Lower lobe of right lung (tissue), 2 donors: Measurements from ENCODE around the gene TUBGCP2. TPM values are rescaled to one million over a fixed set of nuclear protein-coding genes. Genes with fewer than 3 reads are reported as not detected.

ENCODE experiments used
- ATAC-seq, 2 donors: fragments of 200-7000 bp; cut with Tn5 transposase; one replicate each; pipeline ENCODE4 v1.9.1; 2020 to 2022; ENCODE audit warnings: mild to moderate bottlenecking in 2 of 2, moderate library complexity in 2 of 2
- DNase-seq: peaks from one replicate; pipeline ENCODE4 v3.0.0-alpha.2; 2020
- H3K27ac ChIP-seq: fragments of 200-600 bp; one replicate; pipeline ENCODE4 v1.8.0; 2022
- H3K27me3 ChIP-seq: fragments of 200-600 bp; one replicate; pipeline ENCODE4 v1.8.0; 2022; ENCODE audit warnings: low read depth
- H3K36me3 ChIP-seq: fragments of 200-600 bp; one replicate; pipeline ENCODE4 v1.8.0; 2022; ENCODE audit warnings: mild to moderate bottlenecking
- H3K4me1 ChIP-seq: fragments of 200-600 bp; one replicate; pipeline ENCODE4 v1.8.0; 2022
- H3K4me3 ChIP-seq: fragments of 200-600 bp; one replicate; pipeline ENCODE4 v1.8.0; 2022; ENCODE audit warnings: mild to moderate bottlenecking
- H3K9me3 ChIP-seq: fragments of 200-600 bp; one replicate; pipeline ENCODE4 v1.8.0; 2022
- intact Hi-C: fragments of 100-400 bp; cut with DNase I; formaldehyde crosslinking; loops from one replicate; pipeline ENCODE4 v1.11.0; 2022
- total RNA-seq: library from RNA; stranded (reverse); fragmentation: NEBNext Ultra II Directional; extraction: Animal tissue kit (Norgen Biotek cat#: 25700); gene quantifications from one replicate; pipeline ENCODE4 v1.2.1, GENCODE V29; 2021
- TF ChIP-seq, protein P1 (sequence below): fragments of 200-600 bp; IDR thresholded peaks from one replicate; pipeline ENCODE4 v1.8.0; 2022; ENCODE audit warnings: antibody characterized with exemption, mild to moderate bottlenecking
- donor health status: DM: no; HTN: yes; CAD: no; lungs with severe emphysema.

The TUBGCP2 gene
- total RNA-seq, 1 donor from 2014 or later: 54.5 TPM

DNA sequence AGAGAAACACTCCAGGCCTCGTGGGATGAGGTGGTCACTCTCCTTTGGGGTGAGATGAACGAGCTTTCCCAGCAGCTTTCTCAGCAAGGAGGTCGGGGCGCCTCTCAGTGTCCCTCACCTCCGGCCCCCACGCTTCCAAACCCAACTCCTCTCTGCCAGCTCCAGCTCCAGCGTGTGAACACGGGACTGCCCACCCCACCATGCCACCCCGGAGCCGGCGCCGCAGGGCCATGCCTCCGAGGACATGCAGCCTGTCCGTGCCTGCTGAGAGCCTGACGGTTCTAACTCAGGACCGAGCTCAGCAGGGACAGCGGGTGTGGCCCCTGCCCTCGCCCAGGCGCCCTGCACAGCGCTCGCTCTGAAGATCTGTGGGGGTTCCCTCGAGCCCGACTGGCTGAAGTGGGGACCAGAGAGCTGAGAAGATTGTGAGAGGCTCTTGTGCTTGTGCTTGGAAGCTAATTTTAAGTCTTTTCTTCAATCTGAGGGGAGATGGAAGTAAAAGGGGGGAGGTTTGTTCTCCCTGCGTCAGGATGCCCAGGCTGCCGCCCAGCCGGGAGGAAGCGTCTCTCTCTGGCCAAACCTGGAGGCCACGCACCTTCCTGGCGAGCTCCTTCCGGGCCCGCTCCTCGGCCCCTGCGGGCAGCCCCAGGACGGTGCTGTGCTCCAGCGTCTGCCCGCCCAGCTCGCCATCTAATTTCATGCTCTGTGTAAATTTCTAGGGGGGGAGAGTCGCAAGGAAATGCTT lies 26.9 kb downstream of the TUBGCP2 start:
- Histone ChIP-seq H3K27me3 (peaks cover 4% of the 10 kb centered on the region), H3K4me3 (no peak overlapping the region), H3K4me1 (peaks cover 23% of the 10 kb centered on the region), H3K36me3 (peaks cover 73% of the 10 kb centered on the region), H3K27ac (no peak overlapping the region), H3K9me3 (no peaks in the 10 kb centered on the region)
- DNase-seq: no peak
- TF ChIP-seq, protein P1, sequence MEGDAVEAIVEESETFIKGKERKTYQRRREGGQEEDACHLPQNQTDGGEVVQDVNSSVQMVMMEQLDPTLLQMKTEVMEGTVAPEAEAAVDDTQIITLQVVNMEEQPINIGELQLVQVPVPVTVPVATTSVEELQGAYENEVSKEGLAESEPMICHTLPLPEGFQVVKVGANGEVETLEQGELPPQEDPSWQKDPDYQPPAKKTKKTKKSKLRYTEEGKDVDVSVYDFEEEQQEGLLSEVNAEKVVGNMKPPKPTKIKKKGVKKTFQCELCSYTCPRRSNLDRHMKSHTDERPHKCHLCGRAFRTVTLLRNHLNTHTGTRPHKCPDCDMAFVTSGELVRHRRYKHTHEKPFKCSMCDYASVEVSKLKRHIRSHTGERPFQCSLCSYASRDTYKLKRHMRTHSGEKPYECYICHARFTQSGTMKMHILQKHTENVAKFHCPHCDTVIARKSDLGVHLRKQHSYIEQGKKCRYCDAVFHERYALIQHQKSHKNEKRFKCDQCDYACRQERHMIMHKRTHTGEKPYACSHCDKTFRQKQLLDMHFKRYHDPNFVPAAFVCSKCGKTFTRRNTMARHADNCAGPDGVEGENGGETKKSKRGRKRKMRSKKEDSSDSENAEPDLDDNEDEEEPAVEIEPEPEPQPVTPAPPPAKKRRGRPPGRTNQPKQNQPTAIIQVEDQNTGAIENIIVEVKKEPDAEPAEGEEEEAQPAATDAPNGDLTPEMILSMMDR: no peak
- intact Hi-C loops: no loop called here
- ATAC-seq: no peak

GRCh38 chr10:133281084-133281483 lies 27.6 kb downstream of the TUBGCP2 start:
- H3K4me3 ChIP-seq: no peak overlapping the region
- peaks cover 66% of the 10 kb centered on the region for H3K36me3 ChIP-seq
- DNase-seq: no peak
- intact Hi-C loops: no loop called here
- no peak for ATAC-seq
- H3K27me3 ChIP-seq: peaks cover 9% of the 10 kb centered on the region
- H3K27ac ChIP-seq: no peak overlapping the region
- TF ChIP-seq, protein P1: no peak
- no peaks in the 10 kb centered on the region for H3K9me3 ChIP-seq
- peaks cover 30% of the 10 kb centered on the region for H3K4me1 ChIP-seq

- Histone ChIP-seq H3K36me3 (peaks cover 60% of the 10 kb centered on the region), H3K9me3 (no peaks in the 10 kb centered on the region), H3K4me1 (peaks cover 36% of the 10 kb centered on the region), H3K27ac (no peak overlapping the region), H3K27me3 (peaks cover 12% of the 10 kb centered on the region), H3K4me3 (no peak overlapping the region)
- TF ChIP-seq, protein P1: no peak
- ATAC-seq: no peak
- intact Hi-C loops: no loop called here
- DNase-seq: no peak
Observed at GRCh38 chr10:133280391-133281059, 28.1 kb downstream of the TUBGCP2 start.

- intact Hi-C loops: no loop called here
- Histone ChIP-seq H3K9me3 (no peaks in the 10 kb centered on the region), H3K27ac (peak overlapping the region; percentile 81), H3K36me3 (peaks cover 51% of the 10 kb centered on the region), H3K4me1 (peaks cover 44% of the 10 kb centered on the region), H3K27me3 (peaks cover 18% of the 10 kb centered on the region), H3K4me3 (no peak overlapping the region)
- TF ChIP-seq, protein P1: no peak
- ATAC-seq: no peak
- no peak for DNase-seq
Observed at GRCh38 chr10:133279326-133280226, 29.1 kb downstream of the TUBGCP2 start.

DNA sequence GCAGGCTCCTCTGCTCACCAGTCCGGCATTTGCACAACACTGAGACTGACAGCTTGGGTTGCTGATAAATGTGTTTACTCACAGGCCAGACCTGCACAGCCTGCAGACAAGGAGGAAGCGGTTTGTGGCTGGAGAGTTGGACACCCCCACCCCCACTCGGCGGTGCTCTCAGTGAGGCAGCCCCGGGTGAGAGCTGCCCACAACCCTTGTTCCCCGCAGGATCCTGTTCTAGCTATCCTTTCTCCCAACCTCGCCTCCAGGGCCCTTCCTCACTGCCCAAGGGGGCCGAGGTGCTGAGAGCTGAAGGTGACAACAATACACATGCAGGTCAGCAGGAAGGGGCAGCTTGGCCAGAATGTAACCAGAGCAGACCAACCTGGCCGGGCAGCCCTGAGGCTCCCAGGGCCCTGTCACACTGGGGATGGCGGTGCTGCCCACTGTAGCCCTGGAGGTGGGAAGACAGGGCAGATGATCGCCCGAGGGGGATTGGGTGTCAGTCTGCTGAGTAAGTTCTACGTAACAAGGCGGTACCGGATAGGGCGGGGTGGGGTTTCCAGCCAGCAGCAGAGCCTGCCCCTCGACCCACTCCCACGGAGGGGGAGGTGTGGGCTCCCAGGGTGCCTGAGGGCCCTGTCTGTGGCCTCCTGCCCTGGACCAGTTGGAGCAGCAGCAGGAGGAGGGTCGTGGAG lies 30.0 kb downstream of the TUBGCP2 start:
- Histone ChIP-seq H3K27ac (peak overlapping the region; percentile 81), H3K4me1 (peaks cover 46% of the 10 kb centered on the region), H3K27me3 (peaks cover 18% of the 10 kb centered on the region), H3K9me3 (no peaks in the 10 kb centered on the region), H3K4me3 (peak overlapping the region; percentile 19), H3K36me3 (peaks cover 43% of the 10 kb centered on the region)
- peak; percentile 42 to 65 for ATAC-seq
- intact Hi-C loops: no loop called here
- DNase-seq: peak; percentile 83
- TF ChIP-seq, protein P1: no peak
